Small intestine (tissue), 7 donors: Measurements from ENCODE around the gene PTPN6. TPM values are rescaled to one million over a fixed set of nuclear protein-coding genes. Genes with fewer than 3 reads are reported as not detected.

ENCODE experiments used
- DNase-seq, 2 donors: peaks; one replicate each; pipeline versions ENCODE4 v3.0.0 to v3.0.0-alpha.2; 2013
- FAIRE-seq: peaks from 2 replicates; lab custom pipeline; 2012; peaks lifted over from hg19 to GRCh38; lab: Jason Lieb, UNC
- H3K27ac ChIP-seq, 3 donors: one replicate each; pipeline ENCODE4 v1.5.1; 2013; ENCODE audit warnings: low read length in 2 of 3, mild to moderate bottlenecking in 2 of 3, control low read depth in 1 of 3, inconsistent platforms in 1 of 3, low read depth in 1 of 3, moderate library complexity in 1 of 3
- H3K27me3 ChIP-seq, 3 donors: one replicate each; pipeline ENCODE4 v1.6.1; 2013; ENCODE audit warnings: low read length in 3 of 3, inconsistent platforms in 1 of 3; ENCODE audit not compliant: control insufficient read depth in 3 of 3, insufficient read depth in 3 of 3
- H3K36me3 ChIP-seq, 3 donors: one replicate each; pipeline ENCODE4 v1.6.1; 2013; ENCODE audit warnings: low read length in 3 of 3, inconsistent platforms in 1 of 3, low read depth in 1 of 3, mild to moderate bottlenecking in 1 of 3, moderate library complexity in 1 of 3; ENCODE audit not compliant: control insufficient read depth in 3 of 3, insufficient read depth in 2 of 3
- H3K4me1 ChIP-seq, 3 donors: one replicate each; pipeline ENCODE4 v1.6.1; 2013; ENCODE audit warnings: low read length in 2 of 3, inconsistent platforms in 1 of 3, low read depth in 1 of 3, mild to moderate bottlenecking in 1 of 3, moderate library complexity in 1 of 3; ENCODE audit not compliant: control insufficient read depth in 3 of 3, insufficient read depth in 2 of 3
- H3K4me3 ChIP-seq, 3 donors: one replicate each; pipeline ENCODE4 v1.5.1; 2013; ENCODE audit warnings: low read length in 3 of 3, control low read depth in 1 of 3, inconsistent platforms in 1 of 3, low read depth in 1 of 3, mild to moderate bottlenecking in 1 of 3, moderate library complexity in 1 of 3
- H3K9me3 ChIP-seq, 2 donors: one replicate each; pipeline ENCODE4 v1.6.1; 2013; ENCODE audit warnings: low read depth in 1 of 2, low read length in 1 of 2; ENCODE audit not compliant: control insufficient read depth in 2 of 2, insufficient read depth in 1 of 2
- WGBS, 3 donors: extraction: QIAGEN DNeasy Blood & Tissue Kit; methylation state at CpG; one replicate each; pipeline ENCODE4 v1.1.7; 2013; 5-methylcytosine and 5-hydroxymethylcytosine counted together
- polyA plus RNA-seq, 4 donors: library from polyadenylated mRNA; stranded (reverse) in 3 of 4; unstranded in 1 of 4; fragments of 200-250 nt in 3 of 4; fragments of 120-200 nt in 1 of 4; gene quantifications; one replicate each; pipeline versions ENCODE4 v1.2.1 to v1.2.3, GENCODE V29; 2013
- donor health status: healthy with polysubstance abuse.
- donor health status: control.
- donor health status: control.
- donor health status: Bipolar disorder and iron deficiency.
- donor health status: healthy.

Gene PTPN6
- polyA plus RNA-seq, 4 donors = 37.4 to 81.1 (median 58.7) TPM

DNA sequence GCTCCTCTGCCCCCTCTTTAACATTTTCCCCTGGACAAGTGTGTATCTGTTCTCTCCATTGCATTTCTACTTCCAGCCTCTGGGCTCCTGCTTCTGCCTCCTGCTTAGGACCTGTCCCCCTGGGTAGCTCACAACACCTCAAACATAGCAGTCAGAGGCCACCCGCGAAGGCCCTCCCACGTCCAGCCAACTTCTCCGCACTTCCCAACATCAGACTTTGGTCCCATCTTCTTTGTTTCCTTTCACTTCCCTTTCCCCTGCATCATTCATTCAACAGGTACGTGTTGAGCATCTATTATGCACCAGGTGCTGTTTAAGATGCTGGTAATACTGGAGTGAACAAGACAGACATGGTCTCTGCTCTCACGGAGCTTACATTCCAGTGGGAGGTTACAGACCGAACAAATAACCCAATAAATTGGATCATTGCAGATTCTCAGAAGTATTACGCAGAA, 4.2 kb upstream of the PTPN6 start:
- H3K27me3 ChIP-seq = no peaks in the 10 kb centered on the region
- DNase-seq = peak in 1 of 2 donors; percentile 35
- FAIRE-seq = no peak
- 28 to 52% (median 38%) methylated on average over 8 of the region's 8 CpGs for WGBS, 3 donors
- H3K4me3 ChIP-seq = peak overlapping the region in 2 of 3 donors; percentile 50 to 60
- H3K27ac ChIP-seq = peak overlapping the region; percentile 38 to 99 (median 62)
- H3K36me3 ChIP-seq = peaks cover 0 to 26% (median under 1%) of the 10 kb centered on the region in 3 donors
- peaks cover 4 to 23% (median 5%) of the 10 kb centered on the region in 3 donors for H3K4me1 ChIP-seq
- H3K9me3 ChIP-seq = no peaks in the 10 kb centered on the region

DNA sequence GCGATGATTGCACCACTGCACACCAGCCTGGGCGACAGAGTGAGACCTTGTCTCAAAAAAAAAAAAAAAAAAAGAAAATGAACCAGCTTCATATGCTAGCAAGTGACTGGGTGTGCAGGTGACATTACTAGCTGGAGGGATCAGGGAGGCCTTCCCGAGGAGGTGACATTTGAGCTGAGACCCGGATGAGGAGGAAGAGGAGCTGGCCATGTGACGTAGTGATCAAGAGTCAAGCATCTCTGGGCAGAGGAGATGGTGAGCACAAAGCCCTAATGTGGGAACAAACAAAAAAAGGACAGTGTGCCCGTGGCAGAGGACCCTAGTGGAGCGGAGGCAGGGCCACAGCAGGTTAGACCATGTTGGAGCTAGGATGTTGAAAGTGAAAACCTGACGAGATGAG, 3.5 kb upstream of the PTPN6 start:
- 83 to 87% (median 85%) methylated on average over 8 of the region's 8 CpGs for WGBS, 3 donors
- no peaks in the 10 kb centered on the region for H3K27me3 ChIP-seq
- H3K36me3 ChIP-seq = peaks cover 0 to 27% (median 0%) of the 10 kb centered on the region in 3 donors
- H3K27ac ChIP-seq = no peak overlapping the region
- H3K9me3 ChIP-seq = no peaks in the 10 kb centered on the region
- DNase-seq (no peak), FAIRE-seq (no peak)
- H3K4me3 ChIP-seq = no peak overlapping the region
- H3K4me1 ChIP-seq = peaks cover 4 to 23% (median 5%) of the 10 kb centered on the region in 3 donors

DNA sequence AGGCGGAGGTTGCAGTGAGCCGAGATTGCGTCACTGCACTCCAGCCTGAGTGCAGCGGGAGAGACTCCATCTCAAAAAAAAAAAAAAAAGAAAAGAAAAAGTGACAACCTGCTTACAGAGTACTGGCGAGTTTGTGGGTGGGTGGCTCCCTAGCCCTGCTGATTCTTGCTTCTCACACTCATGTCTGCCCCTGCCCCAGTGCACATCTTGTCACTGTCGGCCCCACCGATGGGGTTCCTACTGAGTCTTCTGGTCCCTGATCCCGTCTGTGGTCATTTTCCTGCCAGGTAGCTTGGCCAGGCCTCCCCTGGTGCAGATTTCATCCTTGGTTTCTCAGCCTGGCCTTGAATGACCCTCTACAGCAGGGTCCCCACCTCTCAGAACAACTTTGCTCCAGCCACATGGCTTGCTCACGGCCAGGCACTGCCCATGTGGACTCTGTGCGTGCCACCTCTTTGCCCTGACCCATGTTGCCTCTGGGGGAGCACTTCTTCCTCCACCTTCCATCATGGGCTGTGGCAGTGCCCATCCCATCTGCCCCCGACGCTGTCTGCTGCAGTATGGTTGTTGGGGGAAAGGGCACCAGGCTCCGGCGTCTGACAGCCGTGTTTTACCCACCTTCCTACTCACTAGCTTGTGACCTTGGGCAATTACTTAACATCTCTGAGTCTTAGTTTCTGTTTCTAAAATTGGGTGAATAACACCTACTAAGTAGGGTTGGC, 2.1 kb upstream of the PTPN6 start:
- WGBS, 3 donors = 66 to 73% (median 71%) methylated on average over 14 to 15 of the region's 15 CpGs
- Histone ChIP-seq H3K9me3 (no peaks in the 10 kb centered on the region), H3K36me3 (peaks cover 0 to 41% (median 0%) of the 10 kb centered on the region in 3 donors), H3K27ac (peak overlapping the region in 2 of 3 donors; percentile 39 to 78), H3K27me3 (no peaks in the 10 kb centered on the region), H3K4me3 (no peak overlapping the region), H3K4me1 (peaks cover 4 to 20% (median 5%) of the 10 kb centered on the region in 3 donors)
- no peak for DNase-seq
- no peak for FAIRE-seq

DNA sequence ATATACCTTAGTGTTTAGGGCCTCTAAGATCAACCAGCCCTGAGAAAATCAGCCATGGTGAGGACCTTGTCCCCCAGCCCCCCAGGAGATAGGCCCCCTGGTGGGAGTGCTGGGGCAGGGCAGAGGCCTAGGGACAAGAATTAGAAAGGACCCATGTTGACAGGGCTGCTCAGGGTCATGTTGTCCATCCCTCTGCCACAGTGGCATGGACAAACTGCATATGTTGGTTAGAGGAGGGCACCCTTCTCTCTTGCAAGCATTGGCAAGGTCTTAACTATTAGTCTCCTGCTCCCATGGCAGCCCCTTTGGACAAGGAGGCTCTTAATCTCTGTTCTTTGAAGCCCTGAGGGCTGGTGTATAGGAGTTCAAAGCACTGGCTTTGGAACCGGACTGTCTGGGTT, 755 bp upstream of the PTPN6 start:
- H3K4me1 ChIP-seq = peaks cover 1 to 10% (median 3%) of the 10 kb centered on the region in 3 donors
- WGBS, 3 donors = 61 to 79% (median 75%) methylated on average over 1 of the region's 1 CpG
- FAIRE-seq = no peak

DNA sequence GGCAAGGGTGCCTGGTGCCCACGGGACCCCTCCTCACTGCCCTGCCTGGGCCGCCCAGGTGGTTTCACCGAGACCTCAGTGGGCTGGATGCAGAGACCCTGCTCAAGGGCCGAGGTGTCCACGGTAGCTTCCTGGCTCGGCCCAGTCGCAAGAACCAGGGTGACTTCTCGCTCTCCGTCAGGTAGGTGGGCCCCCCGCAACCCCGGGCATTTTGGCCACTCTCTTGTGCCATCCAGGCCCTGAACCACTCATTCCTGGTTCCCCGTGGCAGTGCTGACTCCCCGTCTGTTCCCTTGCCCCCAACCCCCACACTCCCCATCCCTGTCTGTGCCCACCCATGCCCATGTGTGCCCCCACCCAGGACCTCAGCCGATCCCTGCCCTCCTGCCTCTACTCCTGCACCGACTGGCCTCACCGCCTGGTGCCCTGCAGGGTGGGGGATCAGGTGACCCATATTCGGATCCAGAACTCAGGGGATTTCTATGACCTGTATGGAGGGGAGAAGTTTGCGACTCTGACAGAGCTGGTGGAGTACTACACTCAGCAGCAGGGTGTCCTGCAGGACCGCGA, 480 bp downstream of the PTPN6 start:
- no peak for DNase-seq
- Histone ChIP-seq H3K27me3 (no peaks in the 10 kb centered on the region), H3K27ac (peak overlapping the region in 2 of 3 donors; percentile 75 to 87), H3K4me1 (peaks cover 0 to 3% (median 0%) of the 10 kb centered on the region in 3 donors), H3K9me3 (no peaks in the 10 kb centered on the region), H3K4me3 (peak overlapping the region; percentile 34 to 66 (median 64)), H3K36me3 (peaks cover 0 to 58% (median 4%) of the 10 kb centered on the region in 3 donors)
- no peak for FAIRE-seq
- 62 to 72% (median 71%) methylated on average over 19 to 20 of the region's 20 CpGs for WGBS, 3 donors

More for the DNA sequence above, 755 bp upstream of the PTPN6 start:
- DNase-seq = no peak
- Histone ChIP-seq H3K27me3 (no peaks in the 10 kb centered on the region), H3K36me3 (peaks cover 0 to 52% (median 0%) of the 10 kb centered on the region in 3 donors), H3K4me3 (peak overlapping the region in 1 of 3 donors; percentile 66), H3K9me3 (no peaks in the 10 kb centered on the region), H3K27ac (peak overlapping the region in 2 of 3 donors; percentile 22 to 87)

DNA sequence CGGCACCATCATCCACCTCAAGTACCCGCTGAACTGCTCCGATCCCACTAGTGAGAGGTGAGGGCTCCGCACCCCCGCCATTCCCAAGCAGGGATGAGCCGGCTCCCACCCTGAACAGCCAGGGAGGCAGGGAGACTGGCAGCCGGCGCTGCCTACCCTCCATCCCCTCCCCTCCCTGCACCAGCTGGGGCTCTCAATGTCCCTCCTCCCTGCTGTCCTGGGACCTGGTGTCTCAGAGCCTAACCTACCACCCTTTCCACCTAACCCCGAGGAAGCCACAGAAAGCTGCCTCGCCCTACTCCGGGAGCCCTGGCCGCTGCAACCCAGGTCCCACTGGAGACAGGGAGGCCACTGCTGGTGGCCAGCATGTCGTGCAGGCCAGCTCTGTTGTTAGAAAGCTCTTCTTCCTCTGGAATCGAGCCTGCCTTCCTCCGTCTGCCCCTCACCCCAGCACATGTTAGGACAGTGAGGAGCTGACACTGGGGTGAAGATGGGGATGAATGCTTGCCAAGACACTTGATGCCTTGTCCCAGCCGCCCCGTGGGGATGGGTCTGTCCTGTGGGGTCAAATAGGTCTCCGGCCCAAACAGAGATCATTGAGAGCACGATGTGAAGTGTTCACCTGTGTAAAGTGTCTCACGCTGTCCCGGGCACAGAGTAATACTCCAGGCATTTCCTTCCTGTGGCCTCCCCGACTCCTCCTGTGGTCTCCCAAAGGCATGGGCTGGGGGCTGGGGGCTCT, 1.1 kb downstream of the PTPN6 start:
- DNase-seq (no peak), FAIRE-seq (no peak)
- peak overlapping the region; percentile 34 to 66 (median 64) for H3K4me3 ChIP-seq

DNA sequence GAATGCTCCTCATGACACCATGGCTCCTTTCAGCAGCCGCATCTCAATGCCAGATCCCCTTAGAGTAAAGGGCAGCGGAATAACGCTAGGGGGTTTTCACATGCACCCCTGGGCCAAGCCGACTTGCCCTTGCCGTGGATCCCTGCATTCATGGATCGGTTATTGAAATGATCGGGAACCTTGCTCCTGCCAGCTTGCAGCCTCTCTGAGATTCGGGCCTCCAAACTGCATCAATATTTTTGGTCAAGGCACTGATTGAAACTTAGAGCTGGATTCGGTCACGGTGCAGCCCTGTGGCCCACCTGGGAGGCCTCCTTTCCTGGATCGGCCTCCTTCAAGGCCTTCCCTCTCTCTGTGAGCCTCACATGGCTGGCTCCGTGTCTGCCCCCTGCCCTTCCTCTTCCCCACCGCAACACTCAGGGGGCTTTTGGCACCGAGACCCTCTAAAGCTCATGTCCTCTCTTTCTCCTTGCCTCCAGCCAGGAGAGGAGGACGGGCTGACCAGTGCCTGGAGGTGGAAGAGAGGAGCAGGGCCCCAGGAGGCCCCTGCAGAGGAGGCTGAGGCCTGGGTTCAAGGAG, 1.8 kb downstream of the PTPN6 start:
- WGBS, 3 donors = 65 to 91% (median 70%) methylated on average over 15 of the region's 15 CpGs
- Histone ChIP-seq H3K4me3 (peak overlapping the region; percentile 34 to 66 (median 64)), H3K9me3 (no peaks in the 10 kb centered on the region), H3K27me3 (no peaks in the 10 kb centered on the region), H3K27ac (peak overlapping the region; percentile 44 to 87 (median 65)), H3K4me1 (peaks cover 0 to 3% (median 0%) of the 10 kb centered on the region in 3 donors), H3K36me3 (peaks cover 0 to 66% (median 4%) of the 10 kb centered on the region in 3 donors)
- DNase-seq = no peak
- FAIRE-seq = no peak

More for the DNA sequence above, 1.1 kb downstream of the PTPN6 start:
- Histone ChIP-seq H3K27me3 (no peaks in the 10 kb centered on the region), H3K4me1 (peaks cover 0 to 3% (median 0%) of the 10 kb centered on the region in 3 donors), H3K9me3 (no peaks in the 10 kb centered on the region), H3K36me3 (peaks cover 0 to 64% (median 4%) of the 10 kb centered on the region in 3 donors), H3K27ac (peak overlapping the region in 2 of 3 donors; percentile 75 to 87)
- 60 to 81% (median 68%) methylated on average over 22 of the region's 22 CpGs for WGBS, 3 donors
